ENCODE measurements around the gene CSRP1.
"Not testable (repeated sequence)": the region's sequence is repeated elsewhere in the genome, so short reads cannot be mapped to it uniquely, and the experiment has no call there.

CSRP1 gene

GRCh38 chr1:201496296-201496690 lies 10.6 kb downstream of the CSRP1 start:
- no peak for DNase-seq

- DNase-seq = no peak
These were observed 11.2 kb downstream of the CSRP1 start for GRCh38 chr1:201495551-201496295.

- DNase-seq = no peak
These were observed 12.9 kb downstream of the CSRP1 start for GRCh38 chr1:201493757-201494617.

- not testable (repeated sequence) for DNase-seq
These were observed 13.8 kb downstream of the CSRP1 start for GRCh38 chr1:201493026-201493656.

- peak; percentile 82 for DNase-seq
These were observed 14.9 kb downstream of the CSRP1 start for GRCh38 chr1:201491896-201492511.

- DNase-seq = no peak
These were observed 16.2 kb downstream of the CSRP1 start for GRCh38 chr1:201490708-201491131.

- peak; percentile 54 for DNase-seq
These were observed 17.2 kb downstream of the CSRP1 start for GRCh38 chr1:201489643-201490261.

- peak; percentile 93 for DNase-seq
These were observed 17.9 kb downstream of the CSRP1 start for GRCh38 chr1:201488830-201489589.

- no peak for DNase-seq
These were observed 19.2 kb downstream of the CSRP1 start for GRCh38 chr1:201487742-201488141.

GRCh38 chr1:201486187-201486586 lies 20.7 kb downstream of the CSRP1 start:
- no peak for DNase-seq

GRCh38 chr1:201485184-201485774 lies 21.6 kb downstream of the CSRP1 start:
- no peak for DNase-seq

GRCh38 chr1:201483373-201483949 lies 23.5 kb downstream of the CSRP1 start:
- DNase-seq = no peak

- no peak for DNase-seq
These were observed 24.2 kb downstream of the CSRP1 start for GRCh38 chr1:201482755-201483154.

GRCh38 chr1:201481761-201482493 lies 25.0 kb downstream of the CSRP1 start:
- DNase-seq = peak; percentile 74

GRCh38 chr1:201481004-201481380 lies 25.9 kb downstream of the CSRP1 start:
- no peak for DNase-seq

- DNase-seq = peak; percentile 71
These were observed 26.5 kb downstream of the CSRP1 start for GRCh38 chr1:201480231-201481003.

- no peak for DNase-seq
These were observed 27.7 kb downstream of the CSRP1 start for GRCh38 chr1:201479201-201479730.

GRCh38 chr1:201478666-201479065 lies 28.3 kb downstream of the CSRP1 start:
- DNase-seq = not testable (repeated sequence)
